Stimulated activated CD8-positive, alpha-beta memory T cell treated with anti-CD3 and anti-CD28 coated beads, Interleukin-4, amount 100 ng/mL, for 1 hour (primary cell): ENCODE measurements around the gene DPYSL3.
"Not testable (repeated sequence)": the region's sequence is repeated elsewhere in the genome, so short reads cannot be mapped to it uniquely, and the experiment has no call there.

ENCODE experiments used
- DNase-seq, 2 donors: peaks; one replicate each; pipeline ENCODE4 v3.0.0-alpha.2; 2020; ENCODE audit warnings: low read depth in 2 of 2, low spot score in 1 of 2

The DPYSL3 gene

DNA sequence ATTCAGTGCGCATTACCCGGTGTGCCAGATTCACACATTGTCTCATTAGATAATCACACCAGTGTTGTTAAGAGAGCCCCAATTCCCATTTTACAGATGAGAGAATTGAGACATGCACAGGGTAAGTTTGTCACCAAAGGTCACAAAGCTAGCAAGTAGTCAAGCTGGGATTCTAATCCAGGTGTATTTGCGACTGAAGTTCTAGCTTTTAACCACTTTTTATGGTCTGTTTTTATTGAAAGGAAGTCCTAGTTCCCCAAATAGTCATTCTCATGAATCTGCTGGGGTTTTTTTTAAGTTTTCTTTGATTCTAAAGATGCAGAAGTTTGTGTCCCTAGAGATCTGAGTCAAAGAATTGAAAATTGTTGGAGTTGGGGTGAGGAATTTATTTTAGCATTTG, 136.5 kb downstream of the DPYSL3 start:
- no peak for DNase-seq

DNA sequence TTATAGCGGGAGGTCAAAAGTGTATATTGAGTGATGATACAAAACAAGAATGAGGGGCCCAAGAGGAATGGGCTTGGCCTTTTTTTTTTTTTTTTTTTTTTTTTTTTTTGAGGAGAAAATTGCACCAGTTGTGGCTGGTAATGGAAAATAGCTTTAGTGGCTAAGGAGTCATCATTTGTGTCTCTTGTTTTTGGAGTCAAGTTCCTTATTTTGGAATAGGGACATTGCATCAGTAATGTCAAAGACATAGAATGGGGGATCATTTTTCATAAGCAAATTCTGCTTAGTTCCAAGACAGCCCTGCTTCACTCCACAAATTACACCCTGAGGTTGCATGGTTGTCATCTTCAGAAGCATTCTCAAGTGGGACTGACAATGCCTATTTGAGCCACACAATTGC, 137.7 kb downstream of the DPYSL3 start:
- DNase-seq, result no peak

DNA sequence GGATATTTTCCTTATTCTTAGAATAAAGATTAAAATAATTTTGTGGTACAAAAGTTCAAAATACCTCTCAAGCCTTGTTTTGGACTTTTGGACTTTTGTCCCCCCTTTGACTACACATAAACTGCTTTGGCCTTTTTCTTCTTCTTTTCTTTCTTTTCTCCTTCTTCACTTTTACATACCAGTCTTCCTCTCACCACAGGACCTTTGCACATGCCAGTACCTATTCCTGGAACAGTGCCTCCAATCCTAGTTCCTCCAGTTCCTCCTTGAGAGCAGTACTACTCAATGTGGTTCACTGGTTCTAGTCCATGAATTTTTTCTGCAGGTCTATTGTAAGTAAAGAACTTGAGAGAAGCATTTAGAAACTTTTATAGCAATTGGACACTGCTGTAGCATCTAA, 138.6 kb downstream of the DPYSL3 start:
- DNase-seq, result no peak

DNA sequence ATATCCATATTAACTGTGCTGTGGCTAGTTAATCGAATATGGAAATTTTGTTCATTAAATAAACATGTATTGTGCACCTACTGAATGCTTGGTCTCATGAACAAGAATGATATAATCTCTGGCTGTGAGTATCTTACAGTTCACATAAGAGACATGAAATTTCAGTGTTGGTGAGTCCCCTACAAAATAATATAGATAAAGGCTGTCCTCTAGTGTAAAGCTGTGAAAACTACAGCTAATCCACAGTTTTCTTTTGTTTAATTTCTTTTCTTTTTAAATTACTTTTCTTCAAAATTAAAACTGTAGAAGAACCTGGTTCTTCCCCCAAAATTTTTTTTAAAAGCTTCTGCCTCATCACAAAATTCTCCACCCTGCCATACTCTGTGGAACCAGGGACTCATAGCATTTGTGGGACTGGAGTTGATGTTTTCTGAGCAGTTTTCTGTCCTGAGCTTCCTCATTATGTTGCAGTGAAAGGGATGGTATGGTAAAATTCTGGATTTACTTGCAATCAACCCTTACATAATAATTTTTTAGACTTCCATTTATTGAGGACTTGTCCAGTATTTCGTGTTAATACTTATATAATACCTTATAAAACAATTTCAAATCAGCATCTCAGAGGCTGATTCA, 140.0 kb downstream of the DPYSL3 start:
- DNase-seq, result no peak

DNA sequence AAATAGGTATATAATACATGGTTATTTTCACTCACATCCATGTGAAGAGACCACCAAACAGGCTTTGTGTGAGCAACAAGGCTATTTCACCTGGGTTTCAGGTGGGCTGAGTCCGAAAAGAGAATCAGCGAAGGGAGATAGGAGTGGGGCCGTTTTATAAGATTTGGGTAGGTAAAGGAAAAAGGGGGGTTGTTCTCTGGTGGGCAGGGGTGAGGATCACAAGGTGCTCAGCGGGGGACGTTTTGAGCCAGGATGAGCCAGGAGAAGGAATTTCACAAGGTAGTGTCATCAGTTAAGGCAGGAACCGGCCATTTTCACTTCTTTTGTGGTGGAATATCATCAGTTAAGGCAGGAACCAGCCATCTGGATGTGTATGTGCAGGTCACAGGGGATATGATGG, 142.5 kb downstream of the DPYSL3 start:
- DNase-seq, result not testable (repeated sequence)

DNA sequence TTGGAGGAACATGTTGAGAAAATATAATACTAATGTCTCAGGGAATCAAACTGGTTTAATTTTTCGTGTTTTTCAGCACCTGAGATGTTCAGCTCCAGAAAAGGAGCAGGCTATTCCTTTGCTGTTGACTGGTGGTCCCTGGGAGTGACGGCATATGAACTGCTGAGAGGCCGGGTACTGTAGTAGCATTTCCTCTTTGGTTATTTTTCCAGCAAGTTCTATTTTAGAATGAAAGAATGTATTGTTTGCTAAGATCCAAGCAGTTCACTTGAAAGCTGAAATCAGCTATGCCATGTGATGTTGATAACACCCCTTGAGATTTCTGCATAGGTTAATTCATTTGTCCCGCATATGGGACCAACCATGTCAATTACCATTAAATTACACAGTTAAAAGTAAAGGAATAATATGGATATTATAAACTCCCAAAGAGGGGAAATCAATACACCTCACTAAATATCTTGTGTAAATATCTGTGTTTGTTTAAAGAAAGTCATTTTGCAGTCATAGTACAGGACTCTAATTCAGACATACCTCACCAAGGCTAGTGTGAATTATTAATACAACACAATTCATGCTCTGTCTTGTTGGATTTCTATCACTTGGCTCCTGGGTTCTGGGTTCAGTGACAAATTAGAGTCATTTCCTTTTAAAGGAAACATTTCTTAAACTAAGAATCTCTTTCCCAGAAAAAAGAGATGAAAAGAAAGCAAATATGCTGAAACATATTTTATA, 148.3 kb downstream of the DPYSL3 start:
- DNase-seq, result no peak

DNA sequence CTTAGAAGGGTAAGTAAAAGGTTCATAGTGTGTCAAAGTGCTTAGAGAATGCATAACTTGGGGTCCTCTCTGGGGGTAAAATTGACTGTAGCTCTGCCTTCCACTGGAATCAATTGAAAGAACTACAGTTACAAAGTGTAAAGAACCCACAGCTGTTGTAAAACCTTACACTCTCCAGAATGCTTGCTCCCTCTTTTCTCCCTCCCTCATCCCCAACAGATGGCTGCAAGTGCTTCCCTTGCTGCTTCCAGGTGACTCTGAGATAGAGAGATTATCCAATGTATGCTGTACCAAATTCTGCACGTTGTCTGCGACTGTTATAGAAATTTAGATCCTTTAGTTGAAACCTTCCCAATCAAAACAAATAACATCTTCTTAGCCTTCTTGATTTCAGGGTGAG, 149.1 kb downstream of the DPYSL3 start:
- DNase-seq, result no peak

DNA sequence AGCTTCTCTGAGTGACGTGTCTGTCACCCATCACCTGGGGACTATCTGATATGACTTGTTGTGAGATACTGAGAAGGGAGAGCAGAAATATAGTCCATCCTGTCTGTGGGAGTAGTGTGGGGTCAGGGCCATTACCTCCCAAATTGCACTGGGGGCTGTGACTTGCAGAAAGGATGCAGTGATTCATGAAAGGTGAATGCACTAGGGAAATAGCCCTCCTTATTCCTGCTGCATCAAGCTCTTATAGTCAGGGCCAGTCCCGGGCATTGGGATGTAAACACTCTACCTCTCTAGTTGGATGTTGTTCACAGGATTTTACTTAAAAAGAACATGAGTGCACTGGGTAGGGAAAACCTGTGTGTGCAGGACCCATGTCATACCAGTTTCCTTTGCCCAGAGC, 150.3 kb downstream of the DPYSL3 start:
- no peak for DNase-seq

DNA sequence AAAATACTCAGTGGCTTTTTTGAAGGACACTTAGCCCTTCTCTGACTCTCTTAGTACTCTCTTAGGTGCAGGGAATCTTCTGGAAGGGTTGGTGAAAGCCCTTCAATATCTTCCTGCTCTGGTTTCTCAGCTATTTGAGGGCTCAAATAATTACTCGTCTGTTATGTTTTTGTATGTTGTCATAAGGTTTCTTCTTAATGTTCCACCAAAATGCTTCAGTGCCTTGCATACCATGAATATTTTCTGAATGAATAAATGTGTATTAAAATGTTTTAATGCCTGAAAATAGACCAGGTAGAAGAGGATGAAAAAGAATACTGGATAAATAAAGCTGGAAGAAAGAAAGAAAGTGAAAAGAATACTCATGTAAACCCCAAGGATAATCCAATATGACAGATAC, 150.8 kb downstream of the DPYSL3 start:
- no peak for DNase-seq

DNA sequence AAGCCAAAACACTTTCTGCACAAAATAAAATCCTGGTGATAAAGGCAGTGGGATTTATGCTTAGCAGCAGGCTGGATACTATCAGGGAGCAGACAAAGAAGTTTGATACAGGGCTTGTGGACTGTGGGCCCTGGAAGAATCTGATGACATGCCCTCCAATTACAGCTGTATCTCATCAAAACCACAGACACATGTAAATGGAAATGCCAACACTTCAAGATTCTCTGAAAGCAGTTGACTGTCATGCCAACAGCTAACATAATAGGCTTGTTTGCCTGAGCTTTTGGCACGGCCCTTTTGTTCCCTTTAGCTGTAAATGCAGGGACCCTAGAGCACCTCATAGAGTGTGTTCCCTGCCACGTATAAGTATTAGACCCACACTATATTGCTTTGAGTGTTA, 160.6 kb downstream of the DPYSL3 start:
- DNase-seq, result no peak

DNA sequence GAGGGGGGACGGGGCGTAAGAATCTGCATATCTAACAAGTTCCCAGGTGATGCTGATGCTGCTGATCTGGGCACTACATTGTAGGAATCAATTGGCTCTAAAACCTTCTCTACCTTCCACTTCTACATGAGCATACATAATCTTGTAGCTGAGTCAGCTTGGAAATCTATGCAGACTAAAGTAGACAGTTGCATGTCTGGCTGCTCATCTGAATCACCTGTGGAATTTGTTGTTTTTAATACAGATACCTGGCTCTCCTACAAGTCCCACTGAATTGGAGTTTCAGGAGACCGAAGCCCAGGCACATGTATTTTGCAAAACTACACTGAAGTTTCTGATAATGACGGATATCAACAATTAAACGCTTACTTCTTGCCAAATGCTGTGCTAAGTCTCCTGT, 161.4 kb downstream of the DPYSL3 start:
- no peak for DNase-seq

DNA sequence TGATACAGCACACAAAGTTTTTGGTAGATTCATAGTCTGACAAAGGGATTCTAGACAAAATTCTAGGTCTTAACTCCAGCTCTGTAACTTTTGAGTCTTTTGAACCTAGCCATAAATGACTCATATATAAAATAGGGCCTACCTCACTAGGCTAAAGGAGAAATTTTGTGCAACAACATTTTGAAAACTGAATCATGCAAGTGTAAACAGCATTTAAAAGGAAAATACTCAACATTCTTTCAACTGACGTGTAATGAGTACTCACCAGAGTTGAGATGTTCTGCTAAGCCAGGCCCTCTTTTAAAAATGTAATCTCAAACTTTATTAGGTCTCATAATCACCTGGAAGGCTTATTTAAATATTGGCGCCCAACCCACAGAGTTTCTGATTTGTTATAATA, 161.8 kb downstream of the DPYSL3 start:
- no peak for DNase-seq

DNA sequence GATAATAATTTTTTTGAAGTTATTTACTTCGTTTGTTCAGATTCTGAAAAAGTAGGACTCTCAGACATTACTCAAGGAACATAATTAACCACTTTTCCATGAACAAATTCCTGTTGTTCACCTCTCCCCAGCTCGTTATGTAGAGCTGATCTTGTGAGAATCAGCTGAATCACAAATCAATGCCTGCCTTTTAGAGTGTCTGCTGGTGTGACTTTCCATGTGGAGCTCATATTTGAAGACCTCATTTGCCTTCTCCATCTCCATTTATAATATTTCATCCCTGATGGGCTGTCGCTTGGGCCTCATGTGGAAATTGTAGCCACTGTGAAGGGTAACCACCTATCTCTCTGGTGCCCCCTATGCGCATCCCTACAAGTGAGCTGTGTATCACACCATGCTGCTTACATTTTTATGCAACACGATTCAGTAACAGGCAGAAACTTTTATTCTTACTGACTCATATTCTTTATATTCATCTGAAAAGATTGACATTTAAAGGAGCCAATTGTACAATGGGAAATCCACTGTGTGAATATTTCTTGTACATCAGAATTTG, 163.8 kb downstream of the DPYSL3 start:
- no peak for DNase-seq

DNA sequence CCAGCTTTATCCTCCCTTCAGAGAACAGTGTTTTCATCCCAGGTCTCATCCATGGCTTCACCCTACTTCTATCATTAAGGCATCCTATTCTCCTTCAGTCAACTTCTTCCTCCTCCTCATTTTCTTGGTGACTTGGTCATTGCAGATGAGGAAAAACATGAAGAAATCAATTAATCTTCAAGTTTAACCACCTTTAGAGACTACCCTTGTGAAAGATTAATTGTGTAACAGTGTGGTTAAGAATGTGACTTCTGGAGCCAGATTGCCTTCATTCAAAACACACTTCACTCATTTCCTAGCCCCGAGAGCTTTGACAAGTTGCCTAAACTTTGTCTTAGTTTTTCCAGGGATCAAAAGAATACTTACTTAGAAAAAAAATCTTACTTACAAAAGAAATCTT, 165.0 kb downstream of the DPYSL3 start:
- DNase-seq, result no peak

DNA sequence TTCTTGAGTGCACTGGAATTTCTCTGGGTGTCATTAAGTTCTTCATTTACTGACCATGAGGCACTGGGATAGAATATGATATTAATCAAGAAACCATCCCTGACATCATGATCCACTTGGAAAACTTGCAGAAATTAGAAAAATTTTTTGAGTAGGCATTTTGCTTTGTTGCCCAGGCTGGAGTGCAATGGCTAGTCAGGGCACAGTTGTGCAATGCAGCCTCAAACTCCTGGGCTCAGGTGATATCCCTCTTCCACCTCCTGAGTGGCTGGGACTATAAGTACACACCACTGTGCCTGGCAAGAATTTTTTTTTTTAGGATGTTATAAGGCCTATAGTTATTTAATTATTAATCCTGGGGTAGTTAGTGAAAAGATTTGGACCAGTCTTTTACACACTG, 168.5 kb downstream of the DPYSL3 start:
- no peak for DNase-seq

DNA sequence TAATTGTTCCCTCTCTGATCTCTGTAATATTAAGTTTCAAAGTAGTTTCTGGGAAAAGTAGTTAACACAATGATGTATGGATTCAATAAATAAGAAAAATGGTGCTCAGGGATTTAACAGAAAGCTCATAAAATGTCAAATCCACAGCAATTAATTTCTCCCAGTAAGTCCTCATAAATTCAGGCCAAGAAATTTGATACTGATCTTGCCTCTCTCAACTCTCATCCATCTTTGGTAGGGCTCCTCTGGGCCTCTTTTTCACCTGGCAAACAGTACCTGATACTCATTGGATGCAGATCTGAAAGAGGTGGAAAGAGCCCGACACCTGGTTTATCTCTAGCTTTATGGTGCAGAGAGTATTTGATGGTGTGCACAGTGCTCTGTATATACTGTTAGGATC, 168.9 kb downstream of the DPYSL3 start:
- DNase-seq, result no peak
